ENCODE measurements around the gene POMT1.

The POMT1 gene

GRCh38 chr9:131482343-131483006, 20.2 kb upstream of the POMT1 start:
- no peak overlapping the region for H3K4me3 ChIP-seq (ENCODE audit: control insufficient read depth, low read depth, low read length)
- no peak for DNase-seq (ENCODE audit: low read depth)
- no peak for TF ChIP-seq CTCF (IDR thresholded peaks at IDR 0.05; ENCODE audit: control insufficient read depth, insufficient read depth, low read depth, low read length, missing control alignments)

- no peak overlapping the region for H3K4me3 ChIP-seq (ENCODE audit: control insufficient read depth, low read depth, low read length)
- DNase-seq (ENCODE audit: low read depth), result no peak
- no peak for TF ChIP-seq CTCF (IDR thresholded peaks at IDR 0.05; ENCODE audit: control insufficient read depth, insufficient read depth, low read depth, low read length, missing control alignments)
Measured at GRCh38 chr9:131483319-131484050, 19.2 kb upstream of the POMT1 start.

GRCh38 chr9:131484051-131484445, 18.7 kb upstream of the POMT1 start:
- no peak for DNase-seq (ENCODE audit: low read depth)
- H3K4me3 ChIP-seq (ENCODE audit: control insufficient read depth, low read depth, low read length), result no peak overlapping the region
- no peak for TF ChIP-seq CTCF (IDR thresholded peaks at IDR 0.05; ENCODE audit: control insufficient read depth, insufficient read depth, low read depth, low read length, missing control alignments)

GRCh38 chr9:131484560-131485185, 18.0 kb upstream of the POMT1 start:
- no peak for TF ChIP-seq CTCF (IDR thresholded peaks at IDR 0.05; ENCODE audit: control insufficient read depth, insufficient read depth, low read depth, low read length, missing control alignments)
- DNase-seq (ENCODE audit: low read depth), result no peak
- H3K4me3 ChIP-seq (ENCODE audit: control insufficient read depth, low read depth, low read length), result no peak overlapping the region

GRCh38 chr9:131485206-131485605, 17.5 kb upstream of the POMT1 start:
- no peak for TF ChIP-seq CTCF (IDR thresholded peaks at IDR 0.05; ENCODE audit: control insufficient read depth, insufficient read depth, low read depth, low read length, missing control alignments)
- no peak for DNase-seq (ENCODE audit: low read depth)
- H3K4me3 ChIP-seq (ENCODE audit: control insufficient read depth, low read depth, low read length), result no peak overlapping the region

GRCh38 chr9:131485728-131486422, 16.8 kb upstream of the POMT1 start:
- no peak for TF ChIP-seq CTCF (IDR thresholded peaks at IDR 0.05; ENCODE audit: control insufficient read depth, insufficient read depth, low read depth, low read length, missing control alignments)
- no peak for DNase-seq (ENCODE audit: low read depth)
- no peak overlapping the region for H3K4me3 ChIP-seq (ENCODE audit: control insufficient read depth, low read depth, low read length)
